GM19395 (cell line): ENCODE data around the gene SYNGR4.

Experiments
- ATAC-seq: cut with Tn5 transposase; IDR thresholded peaks from one replicate; pipeline ENCODE4 v1.9.1; 2021; ENCODE audit warnings: mild to moderate bottlenecking, moderate library complexity; ENCODE audit not compliant: unreplicated experiment

The SYNGR4 gene

DNA sequence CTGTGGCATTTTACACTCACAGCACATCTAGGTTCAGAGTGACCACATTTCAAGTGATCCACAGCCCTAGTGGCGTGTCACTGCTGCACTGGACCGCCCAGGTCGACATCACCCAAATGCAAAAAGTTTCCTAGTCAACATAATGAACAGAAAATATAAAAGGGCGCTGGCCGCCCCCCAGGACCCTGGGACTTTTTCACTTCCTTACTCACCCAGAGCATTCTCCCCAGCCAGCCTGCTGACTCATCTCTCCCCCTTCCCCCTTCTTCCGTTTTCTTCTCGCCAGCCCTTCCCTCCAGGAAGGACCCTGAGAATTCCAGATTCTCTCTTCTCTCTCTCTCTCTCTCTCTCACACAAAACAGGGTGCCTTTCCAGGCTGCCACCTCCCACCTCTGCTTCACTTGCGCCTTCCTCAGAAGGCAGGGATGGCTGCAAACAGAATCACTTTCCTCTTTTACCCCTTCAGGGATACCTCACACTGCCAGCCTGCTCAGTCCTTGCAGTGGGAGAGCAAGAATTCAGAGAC is 60.6 kb downstream of the SYNGR4 start:
- no peak for ATAC-seq
